ENCODE results near the gene RNF4. TPM values are rescaled to one million over a fixed set of nuclear protein-coding genes. Genes with fewer than 3 reads are reported as not detected.

RNF4 gene
- total and polyA plus RNA-seq, 10 of the 15 experiments (the other 5 are each of a cell fraction or from before 2014, with no cell fraction given): 34.9 to 145 (median 76.1) TPM

DNA sequence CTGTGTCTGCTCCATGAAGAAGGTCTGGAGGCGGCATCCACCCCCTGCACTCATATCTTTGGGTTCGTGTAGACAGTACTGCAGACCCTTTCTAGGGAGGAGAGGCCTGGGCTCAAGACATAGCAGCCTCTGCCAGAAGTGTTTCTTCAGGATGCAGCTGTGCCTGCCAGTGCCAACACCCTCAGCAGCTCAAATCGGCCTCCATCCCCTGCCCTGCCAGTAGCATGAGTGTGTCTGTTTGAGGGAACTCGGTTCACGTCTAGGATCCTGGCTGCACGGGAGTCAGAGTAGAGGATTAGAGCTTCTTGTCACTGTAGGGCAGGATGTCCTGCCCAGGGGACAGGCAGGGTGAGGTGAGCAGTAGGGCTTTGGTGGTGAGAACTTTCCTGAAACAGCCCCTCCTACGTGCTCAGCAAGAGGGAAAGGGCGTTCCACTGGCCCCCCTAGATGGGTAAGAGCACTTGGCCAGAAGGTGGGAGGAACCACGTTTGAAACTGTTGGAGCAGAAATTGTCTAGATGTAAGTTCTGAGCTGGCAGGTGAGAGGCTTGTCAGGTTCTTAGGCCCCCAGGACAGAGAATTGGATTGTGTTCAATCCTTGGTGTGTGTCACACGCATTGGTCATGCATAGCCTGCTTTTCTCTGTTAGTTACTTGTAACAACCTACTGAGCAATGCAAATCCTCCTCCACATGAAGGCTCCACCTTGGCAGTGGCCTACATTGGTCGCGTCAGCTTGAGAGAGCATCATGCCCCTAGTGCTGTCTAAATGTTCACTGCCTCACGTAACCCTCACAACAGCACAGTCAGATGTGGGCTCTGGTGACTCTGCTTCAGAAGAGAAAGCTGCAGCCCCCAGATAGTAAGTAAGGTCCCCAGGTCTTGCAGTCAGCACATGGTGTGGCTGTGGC, 41.7 kb downstream of the RNF4 start (continued):
- TF ChIP-seq, protein P1, sequence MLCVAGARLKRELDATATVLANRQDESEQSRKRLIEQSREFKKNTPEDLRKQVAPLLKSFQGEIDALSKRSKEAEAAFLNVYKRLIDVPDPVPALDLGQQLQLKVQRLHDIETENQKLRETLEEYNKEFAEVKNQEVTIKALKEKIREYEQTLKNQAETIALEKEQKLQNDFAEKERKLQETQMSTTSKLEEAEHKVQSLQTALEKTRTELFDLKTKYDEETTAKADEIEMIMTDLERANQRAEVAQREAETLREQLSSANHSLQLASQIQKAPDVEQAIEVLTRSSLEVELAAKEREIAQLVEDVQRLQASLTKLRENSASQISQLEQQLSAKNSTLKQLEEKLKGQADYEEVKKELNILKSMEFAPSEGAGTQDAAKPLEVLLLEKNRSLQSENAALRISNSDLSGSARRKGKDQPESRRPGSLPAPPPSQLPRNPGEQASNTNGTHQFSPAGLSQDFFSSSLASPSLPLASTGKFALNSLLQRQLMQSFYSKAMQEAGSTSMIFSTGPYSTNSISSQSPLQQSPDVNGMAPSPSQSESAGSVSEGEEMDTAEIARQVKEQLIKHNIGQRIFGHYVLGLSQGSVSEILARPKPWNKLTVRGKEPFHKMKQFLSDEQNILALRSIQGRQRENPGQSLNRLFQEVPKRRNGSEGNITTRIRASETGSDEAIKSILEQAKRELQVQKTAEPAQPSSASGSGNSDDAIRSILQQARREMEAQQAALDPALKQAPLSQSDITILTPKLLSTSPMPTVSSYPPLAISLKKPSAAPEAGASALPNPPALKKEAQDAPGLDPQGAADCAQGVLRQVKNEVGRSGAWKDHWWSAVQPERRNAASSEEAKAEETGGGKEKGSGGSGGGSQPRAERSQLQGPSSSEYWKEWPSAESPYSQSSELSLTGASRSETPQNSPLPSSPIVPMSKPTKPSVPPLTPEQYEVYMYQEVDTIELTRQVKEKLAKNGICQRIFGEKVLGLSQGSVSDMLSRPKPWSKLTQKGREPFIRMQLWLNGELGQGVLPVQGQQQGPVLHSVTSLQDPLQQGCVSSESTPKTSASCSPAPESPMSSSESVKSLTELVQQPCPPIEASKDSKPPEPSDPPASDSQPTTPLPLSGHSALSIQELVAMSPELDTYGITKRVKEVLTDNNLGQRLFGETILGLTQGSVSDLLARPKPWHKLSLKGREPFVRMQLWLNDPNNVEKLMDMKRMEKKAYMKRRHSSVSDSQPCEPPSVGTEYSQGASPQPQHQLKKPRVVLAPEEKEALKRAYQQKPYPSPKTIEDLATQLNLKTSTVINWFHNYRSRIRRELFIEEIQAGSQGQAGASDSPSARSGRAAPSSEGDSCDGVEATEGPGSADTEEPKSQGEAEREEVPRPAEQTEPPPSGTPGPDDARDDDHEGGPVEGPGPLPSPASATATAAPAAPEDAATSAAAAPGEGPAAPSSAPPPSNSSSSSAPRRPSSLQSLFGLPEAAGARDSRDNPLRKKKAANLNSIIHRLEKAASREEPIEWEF (IDR thresholded peaks at IDR 0.05; ENCODE audit: insufficient replicate concordance, low read depth, low read length): no peak
- TF ChIP-seq, protein P2, sequence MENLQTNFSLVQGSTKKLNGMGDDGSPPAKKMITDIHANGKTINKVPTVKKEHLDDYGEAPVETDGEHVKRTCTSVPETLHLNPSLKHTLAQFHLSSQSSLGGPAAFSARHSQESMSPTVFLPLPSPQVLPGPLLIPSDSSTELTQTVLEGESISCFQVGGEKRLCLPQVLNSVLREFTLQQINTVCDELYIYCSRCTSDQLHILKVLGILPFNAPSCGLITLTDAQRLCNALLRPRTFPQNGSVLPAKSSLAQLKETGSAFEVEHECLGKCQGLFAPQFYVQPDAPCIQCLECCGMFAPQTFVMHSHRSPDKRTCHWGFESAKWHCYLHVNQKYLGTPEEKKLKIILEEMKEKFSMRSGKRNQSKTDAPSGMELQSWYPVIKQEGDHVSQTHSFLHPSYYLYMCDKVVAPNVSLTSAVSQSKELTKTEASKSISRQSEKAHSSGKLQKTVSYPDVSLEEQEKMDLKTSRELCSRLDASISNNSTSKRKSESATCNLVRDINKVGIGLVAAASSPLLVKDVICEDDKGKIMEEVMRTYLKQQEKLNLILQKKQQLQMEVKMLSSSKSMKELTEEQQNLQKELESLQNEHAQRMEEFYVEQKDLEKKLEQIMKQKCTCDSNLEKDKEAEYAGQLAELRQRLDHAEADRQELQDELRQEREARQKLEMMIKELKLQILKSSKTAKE (IDR thresholded peaks at IDR 0.05; ENCODE audit: low read depth, poor library complexity, severe bottlenecking): no peak
- TF ChIP-seq, protein P3, sequence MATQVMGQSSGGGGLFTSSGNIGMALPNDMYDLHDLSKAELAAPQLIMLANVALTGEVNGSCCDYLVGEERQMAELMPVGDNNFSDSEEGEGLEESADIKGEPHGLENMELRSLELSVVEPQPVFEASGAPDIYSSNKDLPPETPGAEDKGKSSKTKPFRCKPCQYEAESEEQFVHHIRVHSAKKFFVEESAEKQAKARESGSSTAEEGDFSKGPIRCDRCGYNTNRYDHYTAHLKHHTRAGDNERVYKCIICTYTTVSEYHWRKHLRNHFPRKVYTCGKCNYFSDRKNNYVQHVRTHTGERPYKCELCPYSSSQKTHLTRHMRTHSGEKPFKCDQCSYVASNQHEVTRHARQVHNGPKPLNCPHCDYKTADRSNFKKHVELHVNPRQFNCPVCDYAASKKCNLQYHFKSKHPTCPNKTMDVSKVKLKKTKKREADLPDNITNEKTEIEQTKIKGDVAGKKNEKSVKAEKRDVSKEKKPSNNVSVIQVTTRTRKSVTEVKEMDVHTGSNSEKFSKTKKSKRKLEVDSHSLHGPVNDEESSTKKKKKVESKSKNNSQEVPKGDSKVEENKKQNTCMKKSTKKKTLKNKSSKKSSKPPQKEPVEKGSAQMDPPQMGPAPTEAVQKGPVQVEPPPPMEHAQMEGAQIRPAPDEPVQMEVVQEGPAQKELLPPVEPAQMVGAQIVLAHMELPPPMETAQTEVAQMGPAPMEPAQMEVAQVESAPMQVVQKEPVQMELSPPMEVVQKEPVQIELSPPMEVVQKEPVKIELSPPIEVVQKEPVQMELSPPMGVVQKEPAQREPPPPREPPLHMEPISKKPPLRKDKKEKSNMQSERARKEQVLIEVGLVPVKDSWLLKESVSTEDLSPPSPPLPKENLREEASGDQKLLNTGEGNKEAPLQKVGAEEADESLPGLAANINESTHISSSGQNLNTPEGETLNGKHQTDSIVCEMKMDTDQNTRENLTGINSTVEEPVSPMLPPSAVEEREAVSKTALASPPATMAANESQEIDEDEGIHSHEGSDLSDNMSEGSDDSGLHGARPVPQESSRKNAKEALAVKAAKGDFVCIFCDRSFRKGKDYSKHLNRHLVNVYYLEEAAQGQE (IDR thresholded peaks at IDR 0.05; ENCODE audit: low read depth, low read length): no peak
- TF ChIP-seq, protein P4, sequence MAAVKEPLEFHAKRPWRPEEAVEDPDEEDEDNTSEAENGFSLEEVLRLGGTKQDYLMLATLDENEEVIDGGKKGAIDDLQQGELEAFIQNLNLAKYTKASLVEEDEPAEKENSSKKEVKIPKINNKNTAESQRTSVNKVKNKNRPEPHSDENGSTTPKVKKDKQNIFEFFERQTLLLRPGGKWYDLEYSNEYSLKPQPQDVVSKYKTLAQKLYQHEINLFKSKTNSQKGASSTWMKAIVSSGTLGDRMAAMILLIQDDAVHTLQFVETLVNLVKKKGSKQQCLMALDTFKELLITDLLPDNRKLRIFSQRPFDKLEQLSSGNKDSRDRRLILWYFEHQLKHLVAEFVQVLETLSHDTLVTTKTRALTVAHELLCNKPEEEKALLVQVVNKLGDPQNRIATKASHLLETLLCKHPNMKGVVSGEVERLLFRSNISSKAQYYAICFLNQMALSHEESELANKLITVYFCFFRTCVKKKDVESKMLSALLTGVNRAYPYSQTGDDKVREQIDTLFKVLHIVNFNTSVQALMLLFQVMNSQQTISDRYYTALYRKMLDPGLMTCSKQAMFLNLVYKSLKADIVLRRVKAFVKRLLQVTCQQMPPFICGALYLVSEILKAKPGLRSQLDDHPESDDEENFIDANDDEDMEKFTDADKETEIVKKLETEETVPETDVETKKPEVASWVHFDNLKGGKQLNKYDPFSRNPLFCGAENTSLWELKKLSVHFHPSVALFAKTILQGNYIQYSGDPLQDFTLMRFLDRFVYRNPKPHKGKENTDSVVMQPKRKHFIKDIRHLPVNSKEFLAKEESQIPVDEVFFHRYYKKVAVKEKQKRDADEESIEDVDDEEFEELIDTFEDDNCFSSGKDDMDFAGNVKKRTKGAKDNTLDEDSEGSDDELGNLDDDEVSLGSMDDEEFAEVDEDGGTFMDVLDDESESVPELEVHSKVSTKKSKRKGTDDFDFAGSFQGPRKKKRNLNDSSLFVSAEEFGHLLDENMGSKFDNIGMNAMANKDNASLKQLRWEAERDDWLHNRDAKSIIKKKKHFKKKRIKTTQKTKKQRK (IDR thresholded peaks at IDR 0.05; ENCODE audit: low read depth, low read length): no peak
- TF ChIP-seq, protein P5, sequence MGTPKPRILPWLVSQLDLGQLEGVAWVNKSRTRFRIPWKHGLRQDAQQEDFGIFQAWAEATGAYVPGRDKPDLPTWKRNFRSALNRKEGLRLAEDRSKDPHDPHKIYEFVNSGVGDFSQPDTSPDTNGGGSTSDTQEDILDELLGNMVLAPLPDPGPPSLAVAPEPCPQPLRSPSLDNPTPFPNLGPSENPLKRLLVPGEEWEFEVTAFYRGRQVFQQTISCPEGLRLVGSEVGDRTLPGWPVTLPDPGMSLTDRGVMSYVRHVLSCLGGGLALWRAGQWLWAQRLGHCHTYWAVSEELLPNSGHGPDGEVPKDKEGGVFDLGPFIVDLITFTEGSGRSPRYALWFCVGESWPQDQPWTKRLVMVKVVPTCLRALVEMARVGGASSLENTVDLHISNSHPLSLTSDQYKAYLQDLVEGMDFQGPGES (IDR thresholded peaks at IDR 0.05): no peak
- TF ChIP-seq BMI1 (IDR thresholded peaks at IDR 0.05; ENCODE audit: borderline replicate concordance) (no peak), STAT3 (IDR thresholded peaks at IDR 0.05; ENCODE audit: low read depth, low read length) (no peak), CBFB (IDR thresholded peaks at IDR 0.05; ENCODE audit: low read depth) (no peak), IKZF1 (conservative IDR thresholded peaks at IDR 0.05) (no peak), IRF4 (IDR thresholded peaks at IDR 0.05; ENCODE audit: low read depth, low read length) (no peak)

Measured in GM12878 (cell line).